ENCODE measurements around the gene ATG9A.

GRCh38 chr2:219251656-219252055 lies 22.2 kb upstream of the ATG9A start:
- no peak for TF ChIP-seq CTCF (IDR thresholded peaks at IDR 0.05; ENCODE audit: low read depth, low read length)
- TF ChIP-seq POLR2A (IDR thresholded peaks at IDR 0.05; ENCODE audit: extremely low read depth, insufficient read length), result no peak
- no peak for TF ChIP-seq MAX (IDR thresholded peaks at IDR 0.05; ENCODE audit: low read depth, low read length)
